NCI-H2081 treated with DMSO at 0.1 percent for 48 hours (cell line): ENCODE measurements around the gene LCN9.

ENCODE experiments used
- DNase-seq: peaks from one replicate; lab custom pipeline; 2025; lab: John Stamatoyannopoulos, UW

LCN9 gene

DNA sequence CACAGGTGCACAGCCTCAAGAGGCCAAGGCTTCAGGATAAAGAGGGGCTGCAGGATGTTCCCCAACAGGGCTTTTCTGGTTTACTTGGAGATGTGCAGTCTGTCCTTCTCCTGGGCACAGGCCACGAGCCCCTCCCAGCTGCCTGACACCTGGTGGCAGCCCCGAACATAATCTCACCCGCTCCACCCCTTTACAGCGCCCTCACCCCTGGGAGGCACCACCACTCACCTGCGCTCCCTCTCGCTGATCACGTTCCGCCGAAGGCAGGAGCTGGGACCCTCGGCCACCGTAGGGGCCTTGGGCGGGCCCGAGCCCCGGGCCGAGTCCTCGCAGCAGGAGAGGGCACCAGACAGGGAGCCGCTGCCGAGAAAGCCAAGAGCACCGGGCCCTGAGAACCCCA, 35.7 kb downstream of the LCN9 start:
- DNase-seq = no peak

DNA sequence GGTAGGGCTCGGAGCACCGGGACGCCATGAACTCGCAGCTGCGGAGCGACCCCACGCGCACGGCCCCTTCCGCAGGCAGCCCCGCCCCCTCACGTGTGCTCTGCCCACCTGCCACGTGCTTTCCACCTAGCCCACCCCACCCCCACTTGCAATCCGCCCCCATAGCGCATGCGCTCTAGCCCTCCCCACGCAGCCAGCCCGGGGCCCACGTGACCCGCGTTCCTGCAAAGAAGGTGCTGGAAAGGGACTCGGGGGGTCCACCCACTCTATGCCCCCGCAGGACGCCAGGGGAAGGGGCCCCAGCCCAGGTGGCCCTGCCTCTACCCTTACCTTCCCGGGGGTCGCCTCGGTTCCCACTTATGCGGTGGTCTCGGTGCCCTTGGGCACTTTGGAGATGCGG, 36.3 kb downstream of the LCN9 start, which contains the start of gene SOHLH1:
Gene SOHLH1 (minus strand): TSS at position 42 of the 400 bp plus-strand sequence. CDS start 14 bp downstream, at position 28.
- DNase-seq = no peak

DNA sequence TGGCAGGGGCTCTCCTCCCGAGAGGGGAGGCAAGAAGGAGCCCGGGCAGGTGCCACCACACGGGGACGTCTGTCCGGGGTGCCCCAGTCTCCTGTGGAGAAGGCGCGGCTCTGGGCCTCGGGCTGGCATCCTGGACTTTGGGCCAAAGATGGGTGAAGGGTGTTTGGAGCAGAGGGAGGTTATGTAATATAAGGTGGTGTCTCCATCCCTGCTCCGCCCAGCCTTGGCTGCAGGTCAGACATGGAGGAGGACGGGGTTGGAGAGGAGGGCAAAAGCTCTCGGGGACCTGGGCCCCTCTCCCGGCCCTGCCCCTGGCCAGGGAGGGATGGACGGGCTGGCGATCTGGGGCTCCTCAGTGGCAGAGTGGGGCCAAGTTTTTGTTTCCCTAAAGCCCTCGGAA, 37.4 kb downstream of the LCN9 start:
- DNase-seq = no peak

DNA sequence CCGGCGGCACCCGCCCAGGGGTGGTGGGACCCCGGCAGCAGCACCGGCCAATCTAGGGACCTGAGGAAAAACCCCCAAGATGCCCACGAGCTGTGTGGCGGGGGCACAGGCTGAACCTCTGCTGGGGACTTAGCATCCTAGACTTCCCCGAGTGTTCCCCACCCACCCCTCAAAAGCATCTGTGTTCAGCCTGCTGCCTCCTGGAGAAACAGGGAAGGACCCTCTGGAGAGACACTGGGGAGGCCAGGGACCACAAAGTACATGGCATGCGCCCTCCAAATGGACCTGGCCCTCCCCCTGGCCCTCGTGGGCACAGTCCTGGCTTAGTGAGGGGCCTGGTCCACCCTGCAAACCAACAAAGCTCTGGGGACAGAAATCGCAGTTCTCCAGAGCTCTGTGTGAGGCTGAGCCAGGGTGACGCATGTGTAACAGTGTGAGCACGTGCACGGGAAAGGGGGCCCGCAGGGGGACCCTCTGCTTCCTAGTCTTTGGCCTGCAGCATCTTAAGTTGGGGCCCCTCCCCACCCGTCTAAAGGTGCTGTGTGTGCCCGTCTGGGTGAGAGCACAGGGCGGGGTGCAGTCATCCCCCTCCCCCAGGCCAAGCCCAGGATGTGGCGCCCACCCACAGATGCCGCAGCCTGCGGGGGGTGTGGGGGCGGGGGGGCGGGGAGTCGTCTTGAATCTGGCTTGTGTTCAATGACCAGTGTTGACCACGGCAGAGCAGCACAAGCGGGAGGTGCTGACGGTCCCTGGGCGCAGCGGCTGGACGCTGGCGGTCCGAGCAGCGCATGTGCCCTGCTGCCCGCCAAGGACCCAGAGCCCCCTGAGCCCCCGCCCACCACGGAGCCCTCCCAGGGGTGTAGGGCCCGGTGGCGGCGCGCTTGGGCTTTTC, 38.2 kb downstream of the LCN9 start:
- DNase-seq = no peak

DNA sequence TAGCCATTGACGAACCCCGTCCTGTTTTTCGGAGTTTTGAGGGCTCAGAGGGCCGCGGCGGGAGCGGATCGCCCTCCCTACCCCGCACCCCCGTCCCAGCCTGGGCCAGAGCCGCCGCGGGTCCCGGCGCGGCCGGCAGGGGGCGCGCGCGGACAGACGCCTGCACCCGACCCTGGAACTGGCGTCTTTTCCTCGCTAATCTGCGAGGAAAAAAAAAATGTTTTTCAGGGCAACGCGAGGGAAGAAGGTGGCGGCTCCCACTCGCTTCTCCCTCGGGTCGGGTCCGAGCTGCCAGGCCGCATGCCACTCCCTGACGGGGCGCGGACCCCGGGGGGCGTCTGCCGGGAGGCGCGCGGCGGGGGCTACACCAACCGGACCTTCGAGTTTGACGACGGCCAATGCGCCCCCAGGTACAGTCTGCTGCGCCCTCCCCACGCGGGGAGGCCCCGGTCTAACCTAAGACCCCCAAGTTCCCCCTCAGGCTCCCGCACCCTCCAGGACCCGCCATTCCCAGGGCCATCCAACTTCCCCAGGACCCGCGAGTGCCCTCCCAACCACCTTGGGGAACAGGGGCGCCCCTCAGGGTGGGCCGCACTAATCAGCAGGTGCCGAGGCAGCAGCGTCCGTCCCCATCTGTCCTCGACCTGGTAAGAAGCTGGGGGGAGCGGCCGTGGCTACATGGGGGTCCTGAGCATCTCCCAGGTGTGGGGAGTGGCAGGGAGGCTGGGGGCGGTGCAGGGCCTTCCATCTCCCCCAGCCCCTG, 39.0 kb downstream of the LCN9 start, which contains the start of gene KCNT1:
Gene KCNT1 (plus strand): TSS at position 227 of the 763 bp plus-strand sequence. CDS start 74 bp downstream, at position 301.
- DNase-seq = no peak

DNA sequence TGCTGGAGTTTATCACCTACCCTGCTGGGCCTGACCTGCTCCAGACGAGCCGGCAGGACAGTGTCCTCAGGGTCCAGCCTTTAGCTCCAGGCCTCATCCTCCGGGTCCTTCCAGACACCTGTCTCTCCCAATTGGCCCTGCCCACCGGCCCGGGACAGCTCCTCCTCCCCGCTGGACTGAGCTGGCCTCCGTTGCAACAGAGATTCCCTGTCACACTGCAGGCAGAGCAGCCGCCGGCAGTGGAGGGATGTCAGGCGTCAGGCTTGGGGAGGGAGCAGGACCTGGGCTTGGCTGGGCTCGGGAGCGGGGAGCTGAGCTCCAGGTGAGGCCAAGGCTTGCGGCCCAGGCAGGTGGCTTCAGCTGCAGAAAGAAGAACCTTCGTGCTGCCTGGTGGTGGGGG, 40.6 kb downstream of the LCN9 start:
- DNase-seq = no peak

DNA sequence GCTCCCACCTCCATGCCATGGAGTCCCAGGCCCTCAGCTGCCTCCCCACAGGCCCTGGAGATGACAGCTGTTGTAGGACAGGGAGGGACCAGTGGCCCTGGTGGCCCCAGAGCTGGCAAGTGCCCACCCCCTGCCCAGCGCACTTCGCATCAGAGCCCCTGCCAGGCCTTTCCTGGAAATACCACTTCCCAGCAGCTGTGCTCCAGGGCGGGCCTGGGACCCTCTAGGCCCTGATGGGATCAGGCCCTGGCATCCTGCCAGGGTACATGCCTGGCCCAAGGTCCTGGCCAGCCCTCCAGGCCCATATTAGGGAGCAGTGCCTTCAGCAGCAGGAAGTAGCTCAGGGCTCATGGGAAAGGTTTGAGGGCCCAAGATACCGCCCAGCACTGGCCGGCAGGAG, 41.4 kb downstream of the LCN9 start:
- DNase-seq = no peak

DNA sequence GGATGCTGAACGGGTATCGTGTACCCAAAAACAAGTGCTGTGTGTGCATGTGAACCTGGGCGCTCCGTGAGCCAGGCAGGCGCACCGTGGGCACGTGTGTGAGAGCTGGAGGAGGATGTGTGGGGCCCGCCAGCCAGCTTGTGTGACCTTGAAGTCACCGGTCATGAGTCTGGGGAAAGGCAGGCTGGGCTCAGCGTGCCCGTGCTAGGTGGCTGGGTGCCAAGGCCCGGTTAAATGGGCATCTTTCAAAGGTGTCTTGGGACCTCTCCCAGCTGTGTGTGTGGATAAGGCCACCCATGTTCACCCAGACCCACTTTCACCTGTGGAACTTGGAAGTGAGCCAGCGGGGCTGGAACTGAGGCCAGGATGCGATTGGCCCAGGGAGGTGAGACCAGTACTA, 42.3 kb downstream of the LCN9 start:
- DNase-seq = no peak

DNA sequence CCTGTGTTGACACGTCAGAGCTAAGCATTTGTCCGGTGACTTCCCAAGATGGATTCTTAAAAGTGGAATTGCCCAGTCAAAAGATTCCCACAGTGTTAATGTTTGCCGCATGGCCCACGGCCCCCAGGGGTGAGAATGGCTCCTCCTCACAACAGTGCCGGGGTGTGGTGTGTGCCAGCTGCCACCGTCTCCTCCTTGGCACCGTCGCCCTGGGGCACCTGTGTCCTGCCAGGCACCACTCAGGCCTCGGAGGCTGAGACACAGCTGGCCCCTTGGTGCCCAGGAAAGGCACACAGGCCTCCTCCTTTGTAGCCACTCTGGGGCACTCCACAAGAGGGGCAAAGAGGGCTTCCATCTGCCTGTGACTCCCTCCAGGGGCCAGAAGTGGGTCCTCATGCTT, 43.2 kb downstream of the LCN9 start:
- no peak for DNase-seq

DNA sequence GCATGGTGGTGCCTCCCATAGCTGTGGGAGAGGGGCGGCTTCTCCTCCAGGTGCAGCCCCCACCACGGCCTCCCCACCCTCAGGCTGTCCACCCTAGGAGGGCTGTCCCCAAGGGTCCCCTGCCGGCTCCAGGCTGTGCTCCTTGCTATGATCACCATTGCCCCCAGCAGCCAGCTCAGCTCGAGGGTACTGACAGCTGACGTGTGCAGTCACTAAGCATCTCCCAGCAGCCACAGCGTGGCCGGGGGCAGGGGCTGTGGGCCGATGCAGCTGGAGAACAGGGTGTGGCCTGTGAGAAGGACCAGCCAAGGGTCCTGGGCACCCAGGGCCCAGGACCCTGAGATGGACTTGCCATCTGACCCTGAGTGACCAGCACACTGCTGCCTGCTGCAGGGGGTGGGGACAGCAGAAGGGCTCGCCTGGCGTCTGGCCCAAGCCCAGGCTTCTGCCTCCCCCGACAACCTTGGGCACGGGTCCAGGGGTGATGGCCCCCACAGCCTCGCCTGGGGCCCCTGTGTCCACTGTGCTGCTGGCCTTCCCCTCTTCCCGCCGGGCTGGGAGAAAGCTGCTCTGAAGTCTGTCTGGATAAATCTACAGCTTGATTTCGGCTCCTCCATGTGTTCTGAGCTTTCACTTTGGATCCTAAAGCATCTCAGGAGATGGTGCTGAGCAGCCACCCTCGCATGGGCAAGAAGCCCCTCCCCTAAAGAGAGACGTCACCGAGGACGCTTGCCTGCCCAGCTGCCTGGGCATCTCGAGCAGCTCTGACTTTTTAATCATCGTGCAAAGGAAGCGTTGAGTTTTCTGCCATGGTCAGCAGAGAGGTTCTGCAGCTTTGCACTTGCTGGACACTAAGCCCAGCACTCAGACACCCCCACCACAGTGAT, 44.4 kb downstream of the LCN9 start:
- no peak for DNase-seq

DNA sequence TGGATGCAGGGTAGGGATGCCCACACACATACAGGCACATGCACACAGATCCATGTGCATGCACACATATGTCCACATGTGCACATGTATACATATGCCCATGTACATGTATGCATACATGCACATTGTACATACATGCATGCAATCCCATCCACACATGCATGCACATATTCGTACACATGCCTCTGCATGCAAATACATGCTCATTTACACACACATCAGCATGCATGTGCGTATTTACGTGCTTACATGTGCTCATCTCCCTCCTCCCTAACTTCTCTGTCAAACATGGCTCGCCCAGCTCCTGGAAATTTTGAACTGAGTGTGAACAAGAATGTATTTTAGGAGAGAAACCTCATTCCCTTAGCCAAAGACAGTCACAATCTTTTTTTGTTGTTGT, 45.1 kb downstream of the LCN9 start:
- no peak for DNase-seq

DNA sequence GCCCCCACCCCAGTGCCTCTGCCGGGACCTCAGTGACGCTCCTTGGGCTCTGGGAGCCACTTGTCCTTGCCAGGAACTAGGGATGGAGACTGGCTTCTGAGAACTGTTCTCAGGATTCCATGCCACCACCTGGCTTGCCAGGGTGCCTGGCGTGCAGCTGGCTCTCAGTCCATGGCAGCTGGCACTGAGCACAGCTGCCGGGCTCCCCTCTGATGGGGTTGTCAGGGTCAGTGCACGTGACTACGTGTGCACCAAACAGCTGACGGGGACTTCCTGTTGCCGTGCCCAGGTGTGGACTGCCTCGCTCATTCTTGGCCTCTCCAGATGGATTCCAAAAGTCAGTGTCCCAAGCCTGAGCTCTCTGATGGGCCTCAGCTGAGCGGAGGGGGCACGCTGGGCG, 48.3 kb downstream of the LCN9 start:
- no peak for DNase-seq

DNA sequence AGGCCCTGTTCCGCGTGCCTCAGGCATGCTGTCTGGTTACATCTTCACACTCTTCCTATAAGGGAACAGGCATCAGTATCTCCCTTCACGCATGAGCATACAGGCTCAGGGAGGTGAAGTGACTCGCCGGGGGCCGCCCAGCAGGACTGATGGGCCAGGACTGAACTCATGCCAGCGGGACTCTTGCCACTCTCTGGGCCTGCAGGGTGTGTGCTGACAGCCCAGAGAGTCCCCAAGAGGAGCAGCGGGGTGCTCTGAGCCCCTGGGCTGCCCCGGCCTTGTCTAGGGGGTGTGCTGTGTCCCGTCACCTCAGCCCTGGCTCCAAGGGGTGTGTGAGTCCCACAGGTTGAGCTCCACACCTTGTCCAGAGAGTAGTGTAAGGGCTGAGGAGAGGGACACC, 48.8 kb downstream of the LCN9 start:
- no peak for DNase-seq

DNA sequence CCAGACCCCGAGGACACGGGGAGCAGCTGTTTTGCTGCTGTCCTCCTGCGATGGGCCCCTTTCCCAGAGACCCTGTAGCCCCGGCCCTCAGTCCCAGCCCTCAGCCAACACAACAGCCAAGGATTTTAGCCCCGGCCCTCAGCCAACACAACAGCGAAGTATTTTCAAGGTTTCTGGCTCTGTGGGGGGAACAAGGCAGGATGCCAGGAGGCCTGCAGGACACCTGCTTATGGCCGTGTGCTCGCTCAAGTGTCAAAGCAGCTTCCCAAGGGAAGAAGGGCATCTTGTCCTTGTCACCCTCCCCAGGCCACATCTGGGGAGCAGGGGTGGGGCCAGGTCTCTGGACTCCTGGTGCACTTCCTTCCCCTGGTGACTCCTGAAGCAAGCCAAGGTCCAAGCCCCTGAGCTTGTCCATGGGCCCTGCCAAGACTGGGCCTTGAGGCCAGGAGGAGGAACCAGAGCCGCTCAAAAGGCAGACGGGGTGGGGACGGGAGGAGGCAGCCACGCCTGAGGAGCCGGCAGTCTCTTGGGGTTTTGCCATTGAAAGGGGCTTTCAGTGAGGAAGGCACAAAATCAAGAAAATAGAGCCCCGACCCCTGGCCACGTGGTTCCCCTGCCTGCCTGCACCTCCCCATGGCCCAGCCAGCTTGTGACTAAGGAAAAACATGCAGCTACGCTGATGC, 49.6 kb downstream of the LCN9 start:
- DNase-seq = no peak

DNA sequence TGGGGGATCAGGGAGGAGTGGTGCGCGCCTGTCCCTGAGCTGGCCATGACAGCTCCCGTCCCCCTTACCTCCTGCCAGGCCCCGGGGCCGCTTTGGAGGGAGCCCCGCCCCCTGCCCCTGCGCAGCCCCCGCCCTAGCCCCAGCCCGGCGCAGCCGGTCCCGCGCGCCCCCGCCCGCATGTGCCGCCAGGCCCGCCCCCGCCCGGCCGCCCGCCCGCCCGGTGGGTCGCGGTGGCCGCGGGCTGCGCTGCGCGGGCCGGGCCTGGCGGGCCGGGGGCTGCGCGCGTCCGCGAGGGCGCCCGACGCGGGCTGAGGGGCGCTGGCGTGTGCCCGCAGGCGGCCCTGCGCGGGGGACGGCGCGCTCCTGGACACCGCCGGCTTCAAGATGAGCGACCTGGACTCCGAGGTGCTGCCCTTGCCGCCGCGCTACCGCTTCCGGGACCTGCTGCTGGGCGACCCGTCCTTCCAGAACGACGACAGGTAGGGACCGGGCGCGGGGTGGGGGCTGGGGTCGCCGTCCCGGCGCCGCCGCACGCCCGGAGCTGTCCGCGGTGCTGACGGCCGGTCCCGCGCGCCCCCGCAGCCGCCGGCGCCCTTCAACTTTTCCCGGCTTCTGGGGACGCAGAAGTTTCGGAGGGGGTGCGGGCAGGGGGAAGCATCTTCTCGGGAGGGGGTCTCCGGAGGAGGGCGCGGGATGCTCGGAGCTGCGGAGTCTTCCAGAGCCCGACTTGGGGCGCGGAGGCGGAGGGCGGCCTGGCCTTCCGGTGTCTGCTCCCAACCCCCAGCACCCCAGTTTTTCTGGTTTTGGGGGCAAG, 51.3 kb downstream of the LCN9 start:
- DNase-seq = no peak

DNA sequence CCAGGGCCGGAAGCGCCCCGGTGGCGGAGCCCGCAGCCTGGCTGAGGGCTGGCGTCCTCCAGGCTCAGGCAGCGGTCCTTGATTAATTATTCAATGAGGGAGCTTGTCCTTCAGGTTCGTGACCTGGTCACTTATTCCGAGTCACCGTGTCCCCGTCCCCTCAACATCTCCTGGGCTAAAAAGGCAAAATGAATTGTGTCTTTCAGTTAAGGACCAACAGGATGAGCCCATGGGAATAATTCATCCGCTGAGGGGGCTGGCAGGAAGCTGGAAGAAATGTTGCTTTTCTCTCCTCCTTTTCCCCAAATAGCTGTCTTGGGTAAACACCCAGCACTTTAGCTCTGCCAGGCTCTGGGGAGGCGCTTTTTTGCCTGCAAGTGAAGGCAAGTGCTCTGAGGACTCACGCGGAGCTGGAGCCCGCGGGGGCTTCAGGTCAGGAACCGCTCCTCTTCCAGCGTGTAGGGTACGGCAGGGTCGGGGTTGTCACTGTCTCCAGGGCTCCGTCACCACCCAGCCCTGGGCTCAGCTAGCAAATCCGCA, 52.0 kb downstream of the LCN9 start:
- DNase-seq = no peak

DNA sequence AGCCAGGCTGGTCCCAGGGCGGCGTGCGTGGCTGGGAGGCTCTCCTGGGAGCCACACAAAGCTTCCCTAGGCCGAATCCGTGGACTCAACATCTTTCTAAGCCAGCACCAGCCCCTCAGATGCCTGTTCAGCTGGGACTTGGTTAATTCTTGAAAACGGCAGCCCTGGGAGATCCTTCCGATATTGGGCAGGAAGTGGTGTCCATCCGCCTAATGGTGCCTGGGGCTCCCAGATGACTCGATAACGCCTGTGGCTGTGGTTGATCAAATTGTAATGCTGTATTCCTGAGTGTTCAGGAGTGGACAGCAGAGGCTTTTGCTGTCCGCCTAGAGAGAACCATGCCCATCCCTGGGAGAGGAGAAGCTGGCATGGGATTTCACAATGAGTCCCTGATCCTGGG, 52.9 kb downstream of the LCN9 start:
- DNase-seq = no peak
